ENCODE results near the gene CDH8.

Gene CDH8, protein sequence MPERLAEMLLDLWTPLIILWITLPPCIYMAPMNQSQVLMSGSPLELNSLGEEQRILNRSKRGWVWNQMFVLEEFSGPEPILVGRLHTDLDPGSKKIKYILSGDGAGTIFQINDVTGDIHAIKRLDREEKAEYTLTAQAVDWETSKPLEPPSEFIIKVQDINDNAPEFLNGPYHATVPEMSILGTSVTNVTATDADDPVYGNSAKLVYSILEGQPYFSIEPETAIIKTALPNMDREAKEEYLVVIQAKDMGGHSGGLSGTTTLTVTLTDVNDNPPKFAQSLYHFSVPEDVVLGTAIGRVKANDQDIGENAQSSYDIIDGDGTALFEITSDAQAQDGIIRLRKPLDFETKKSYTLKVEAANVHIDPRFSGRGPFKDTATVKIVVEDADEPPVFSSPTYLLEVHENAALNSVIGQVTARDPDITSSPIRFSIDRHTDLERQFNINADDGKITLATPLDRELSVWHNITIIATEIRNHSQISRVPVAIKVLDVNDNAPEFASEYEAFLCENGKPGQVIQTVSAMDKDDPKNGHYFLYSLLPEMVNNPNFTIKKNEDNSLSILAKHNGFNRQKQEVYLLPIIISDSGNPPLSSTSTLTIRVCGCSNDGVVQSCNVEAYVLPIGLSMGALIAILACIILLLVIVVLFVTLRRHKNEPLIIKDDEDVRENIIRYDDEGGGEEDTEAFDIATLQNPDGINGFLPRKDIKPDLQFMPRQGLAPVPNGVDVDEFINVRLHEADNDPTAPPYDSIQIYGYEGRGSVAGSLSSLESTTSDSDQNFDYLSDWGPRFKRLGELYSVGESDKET

DNA sequence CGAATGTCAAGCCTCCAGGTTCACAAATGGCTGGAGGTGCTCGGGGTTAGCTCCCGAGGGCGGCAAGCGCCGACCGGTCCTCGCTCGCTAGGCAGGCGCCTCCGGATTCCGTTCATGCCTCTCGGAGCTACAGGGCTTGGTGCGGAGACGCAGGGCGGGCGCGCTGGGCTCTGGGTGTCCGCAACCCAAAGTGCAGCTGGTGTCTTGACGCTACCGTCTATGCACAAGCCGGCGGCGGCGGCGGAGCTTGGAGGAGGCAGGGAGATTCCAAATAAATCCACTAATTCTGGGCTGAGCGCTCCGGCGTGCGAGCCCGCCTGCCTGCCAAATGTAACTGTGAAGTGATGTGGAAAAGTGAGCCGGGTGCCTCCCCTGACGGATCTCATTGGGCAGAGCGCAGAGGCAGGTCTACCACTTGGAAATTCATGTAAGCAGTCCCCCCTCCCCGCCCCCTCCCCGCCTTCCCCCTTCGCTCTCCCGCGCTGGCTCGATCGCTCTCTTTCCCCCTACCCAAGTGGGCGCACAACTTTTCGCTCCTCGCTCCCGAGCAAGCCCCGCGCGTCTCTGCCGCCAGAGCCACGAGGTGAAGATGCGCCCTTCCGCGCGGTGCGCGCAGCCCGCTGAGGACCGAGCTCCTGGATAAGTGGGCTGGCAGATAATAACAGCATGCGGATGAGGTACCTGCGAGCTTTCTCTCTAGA, at the start of gene CDH8:
CDH8 (minus strand) TSS at position 338 of the 701 bp plus-strand sequence. CDS start 15,035 bp downstream, outside the sequence.
- Mint-ChIP-seq H3K4me1 (ENCODE audit: low read depth) (no peaks in the 10 kb centered on the region), H3K4me3 (no peak within 1 kb of the TSS), H3K27me3 (peaks cover 30% of the 10 kb centered on the region), H3K27ac (no peak within 1 kb of the TSS), H3K36me3 (ENCODE audit: low read depth) (no peaks in the 10 kb centered on the region), H3K9me3 (no peaks in the 10 kb centered on the region)

DNA sequence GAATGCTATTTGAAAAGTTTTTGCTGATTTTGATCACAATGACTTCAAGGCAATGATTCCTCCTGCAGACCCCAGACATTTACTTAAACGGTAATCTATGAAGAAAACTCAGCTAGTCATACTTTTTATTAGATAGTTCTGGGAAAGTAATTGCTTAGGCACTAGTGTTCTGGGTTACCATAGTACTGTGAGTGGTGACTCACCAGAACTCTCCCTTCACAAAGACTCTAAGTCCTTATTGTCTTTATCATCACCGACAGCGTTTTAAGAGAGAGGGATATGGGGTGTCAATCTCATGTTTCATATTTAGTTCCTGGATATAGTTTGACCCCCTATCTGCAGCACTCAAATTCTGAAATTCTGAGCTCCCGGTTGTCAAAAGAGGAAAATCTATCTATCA, 43.0 kb upstream of the CDH8 start:
- H3K4me1 Mint-ChIP-seq (ENCODE audit: low read depth) = no peaks in the 10 kb centered on the region
- peaks cover 12% of the 10 kb centered on the region for H3K9me3 Mint-ChIP-seq
- no peaks in the 10 kb centered on the region for H3K27me3 Mint-ChIP-seq
- no peak overlapping the region for H3K27ac Mint-ChIP-seq
- H3K4me3 Mint-ChIP-seq = no peak overlapping the region
- H3K36me3 Mint-ChIP-seq (ENCODE audit: low read depth) = no peaks in the 10 kb centered on the region

DNA sequence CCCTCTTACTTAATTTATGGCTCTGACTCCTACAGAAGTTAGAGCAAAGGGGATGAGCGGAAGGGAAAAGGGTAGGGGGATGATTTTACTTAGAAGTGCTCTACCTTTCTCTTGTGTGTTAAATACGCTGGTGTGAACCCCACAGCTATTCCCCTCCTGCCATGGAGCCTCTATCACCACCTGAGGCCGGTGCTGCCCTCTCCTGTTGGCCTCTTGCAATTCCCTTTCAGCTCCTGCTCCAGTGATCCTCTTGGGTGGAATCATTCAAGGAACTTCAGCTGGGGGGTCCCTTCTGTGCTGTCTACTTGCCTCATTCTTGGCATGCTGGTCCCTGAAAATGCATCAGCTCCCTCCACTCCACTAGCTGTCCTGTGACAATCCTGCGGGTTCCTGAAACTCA, 41.8 kb upstream of the CDH8 start:
- no peaks in the 10 kb centered on the region for H3K4me1 Mint-ChIP-seq (ENCODE audit: low read depth)
- H3K4me3 Mint-ChIP-seq = no peak overlapping the region
- no peaks in the 10 kb centered on the region for H3K27me3 Mint-ChIP-seq
- no peak overlapping the region for H3K27ac Mint-ChIP-seq
- peaks cover 16% of the 10 kb centered on the region for H3K9me3 Mint-ChIP-seq
- H3K36me3 Mint-ChIP-seq (ENCODE audit: low read depth) = no peaks in the 10 kb centered on the region

DNA sequence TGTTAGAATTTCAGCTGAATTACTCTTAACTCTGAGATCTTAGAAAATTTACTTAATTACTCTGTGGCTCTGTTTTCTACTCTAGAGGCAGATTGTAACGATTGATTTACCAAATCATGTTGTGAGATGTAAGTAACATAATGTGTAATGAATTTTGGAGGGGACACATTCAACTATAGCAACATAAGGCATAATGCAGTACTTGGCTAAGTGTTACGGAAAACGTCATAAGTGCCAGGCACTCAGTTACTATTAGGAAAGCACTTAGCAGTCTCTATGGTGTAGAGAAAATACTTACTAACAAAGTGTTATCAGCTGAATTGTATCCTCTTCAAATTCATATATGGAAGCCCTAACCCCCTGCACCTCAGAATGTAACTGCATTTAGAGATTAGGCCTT, 40.6 kb upstream of the CDH8 start:
- peaks cover 13% of the 10 kb centered on the region for H3K9me3 Mint-ChIP-seq
- no peaks in the 10 kb centered on the region for H3K27me3 Mint-ChIP-seq
- no peak overlapping the region for H3K4me3 Mint-ChIP-seq
- H3K27ac Mint-ChIP-seq = no peak overlapping the region
- H3K36me3 Mint-ChIP-seq (ENCODE audit: low read depth) = no peaks in the 10 kb centered on the region
- H3K4me1 Mint-ChIP-seq (ENCODE audit: low read depth) = no peaks in the 10 kb centered on the region

DNA sequence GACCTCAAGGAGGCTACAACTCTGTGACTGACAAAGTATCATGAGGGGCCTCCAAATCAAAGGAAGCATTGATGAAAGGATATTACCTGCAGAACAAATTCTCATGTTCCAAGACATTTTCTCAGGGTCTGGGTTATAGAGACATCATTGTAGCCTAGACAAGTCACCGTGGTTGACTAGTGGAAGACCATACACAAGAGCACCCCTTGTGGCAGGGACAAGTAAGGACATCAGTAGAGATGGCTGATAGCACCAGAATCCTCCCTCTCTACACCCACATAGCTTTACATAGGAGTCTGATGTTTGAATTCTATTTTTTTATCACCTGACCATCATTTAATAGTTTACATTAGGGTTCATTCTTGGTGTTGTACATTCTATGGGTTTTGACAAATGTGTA, 32.5 kb upstream of the CDH8 start:
- peaks cover 12% of the 10 kb centered on the region for H3K9me3 Mint-ChIP-seq
- H3K27me3 Mint-ChIP-seq = no peaks in the 10 kb centered on the region
- no peaks in the 10 kb centered on the region for H3K36me3 Mint-ChIP-seq (ENCODE audit: low read depth)
- H3K27ac Mint-ChIP-seq = no peak overlapping the region
- no peak overlapping the region for H3K4me3 Mint-ChIP-seq
- H3K4me1 Mint-ChIP-seq (ENCODE audit: low read depth) = no peaks in the 10 kb centered on the region

DNA sequence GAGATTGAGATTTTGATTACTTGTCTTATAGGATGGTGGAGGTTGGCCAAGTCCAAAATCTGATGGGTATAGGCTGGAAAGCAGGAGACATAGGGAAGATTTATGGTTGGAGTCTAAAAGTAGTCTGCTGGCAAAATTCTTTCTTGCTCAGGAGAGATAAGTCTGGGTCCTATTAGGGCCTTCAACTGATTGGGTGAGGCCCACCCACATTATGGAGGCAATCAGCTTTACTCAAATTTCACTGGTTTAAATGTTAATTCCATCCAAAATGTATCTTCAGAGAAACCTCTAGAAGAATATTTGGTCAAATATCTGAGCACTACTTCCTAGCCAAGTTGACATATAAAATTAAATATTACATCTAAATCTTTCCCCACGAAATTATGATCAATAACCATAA, 31.7 kb upstream of the CDH8 start:
- Mint-ChIP-seq H3K9me3 (peaks cover 18% of the 10 kb centered on the region), H3K4me1 (ENCODE audit: low read depth) (no peaks in the 10 kb centered on the region), H3K27me3 (no peaks in the 10 kb centered on the region), H3K4me3 (no peak overlapping the region), H3K36me3 (ENCODE audit: low read depth) (no peaks in the 10 kb centered on the region), H3K27ac (no peak overlapping the region)

DNA sequence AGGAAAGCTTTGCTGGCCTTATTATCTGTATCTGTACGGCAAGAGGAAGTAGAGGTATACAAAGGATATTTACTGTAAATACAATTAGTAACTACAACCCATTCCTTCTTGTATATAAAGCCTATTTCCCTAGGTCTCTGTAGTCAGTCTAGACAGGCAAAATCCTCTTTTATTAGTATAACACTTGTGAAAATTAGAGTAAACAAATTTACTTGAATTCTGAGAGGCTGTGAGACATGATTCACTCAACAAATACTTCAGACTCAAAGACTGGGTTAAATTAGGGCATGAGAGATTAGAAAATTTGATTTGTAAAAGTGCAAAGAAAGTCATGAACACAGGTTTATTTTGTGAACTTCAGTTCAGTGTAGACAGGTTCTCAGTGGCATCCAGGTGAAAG, 30.9 kb upstream of the CDH8 start:
- Mint-ChIP-seq H3K9me3 (peaks cover 18% of the 10 kb centered on the region), H3K4me3 (no peak overlapping the region), H3K27ac (no peak overlapping the region), H3K27me3 (no peaks in the 10 kb centered on the region), H3K36me3 (ENCODE audit: low read depth) (no peaks in the 10 kb centered on the region), H3K4me1 (ENCODE audit: low read depth) (no peaks in the 10 kb centered on the region)

DNA sequence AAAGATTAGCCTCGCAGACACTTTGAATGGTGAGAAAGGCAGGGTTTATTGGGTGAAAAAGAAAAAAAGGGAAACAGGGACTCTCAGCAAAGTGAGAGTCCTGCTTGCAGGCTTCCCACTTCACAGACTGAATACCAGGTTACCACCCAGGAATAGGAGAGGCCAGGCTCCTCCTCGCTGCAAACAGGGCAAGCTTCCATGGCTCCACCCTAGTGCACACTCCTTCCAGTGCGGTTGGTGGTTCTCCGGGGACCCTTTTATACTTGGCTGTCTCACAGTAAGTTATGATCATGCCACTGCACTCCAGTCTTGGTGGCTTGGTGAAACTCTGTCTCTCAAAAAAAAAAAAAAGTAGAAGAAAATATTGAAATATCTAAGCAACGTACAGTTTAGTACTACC, 30.5 kb upstream of the CDH8 start:
- Mint-ChIP-seq H3K27me3 (no peaks in the 10 kb centered on the region), H3K36me3 (ENCODE audit: low read depth) (no peaks in the 10 kb centered on the region), H3K4me1 (ENCODE audit: low read depth) (no peaks in the 10 kb centered on the region), H3K9me3 (peaks cover 18% of the 10 kb centered on the region), H3K4me3 (no peak overlapping the region), H3K27ac (no peak overlapping the region)

DNA sequence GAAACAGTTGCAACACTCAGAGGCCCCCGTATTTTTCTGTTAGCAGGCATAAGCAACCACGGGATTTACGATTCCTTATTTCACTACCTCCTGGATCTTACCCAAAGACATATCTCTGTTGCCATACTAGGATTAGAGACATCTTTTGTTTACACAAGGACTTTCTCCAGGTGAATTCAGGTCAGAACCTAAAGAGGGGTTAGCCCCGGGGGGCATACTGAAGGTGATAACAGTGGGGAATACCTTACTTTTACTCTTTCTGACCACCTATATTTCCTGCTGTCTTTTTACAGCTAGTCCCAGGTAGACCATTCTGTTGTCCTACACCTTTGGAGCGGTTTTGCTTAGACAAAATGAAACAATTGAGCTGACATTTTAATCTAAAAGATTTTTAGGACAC, 27.9 kb upstream of the CDH8 start:
- Mint-ChIP-seq H3K27ac (no peak overlapping the region), H3K27me3 (no peaks in the 10 kb centered on the region), H3K4me1 (ENCODE audit: low read depth) (no peaks in the 10 kb centered on the region), H3K4me3 (no peak overlapping the region), H3K9me3 (peaks cover 19% of the 10 kb centered on the region), H3K36me3 (ENCODE audit: low read depth) (no peaks in the 10 kb centered on the region)

DNA sequence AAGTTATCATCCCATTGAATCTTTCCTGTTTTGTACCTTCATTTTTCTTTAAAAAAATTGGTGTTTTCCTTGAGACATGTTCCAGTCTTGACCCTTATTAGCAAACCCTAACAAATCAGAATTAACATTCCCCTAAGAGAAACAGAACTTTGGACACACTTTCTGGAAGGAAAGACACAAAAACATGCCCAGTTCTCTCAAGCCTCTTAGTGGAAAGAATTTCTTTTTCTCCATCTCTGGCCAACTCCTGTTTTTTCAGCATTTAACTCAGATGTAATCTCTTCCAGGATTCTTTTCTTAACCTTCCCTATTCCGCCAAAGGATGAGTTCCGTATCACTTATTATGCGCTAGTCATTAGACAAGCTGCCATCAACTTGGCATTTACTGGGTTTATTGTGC, 23.9 kb upstream of the CDH8 start:
- Mint-ChIP-seq H3K9me3 (peaks cover 23% of the 10 kb centered on the region), H3K27me3 (no peaks in the 10 kb centered on the region), H3K4me1 (ENCODE audit: low read depth) (no peaks in the 10 kb centered on the region), H3K4me3 (no peak overlapping the region), H3K27ac (no peak overlapping the region), H3K36me3 (ENCODE audit: low read depth) (no peaks in the 10 kb centered on the region)

DNA sequence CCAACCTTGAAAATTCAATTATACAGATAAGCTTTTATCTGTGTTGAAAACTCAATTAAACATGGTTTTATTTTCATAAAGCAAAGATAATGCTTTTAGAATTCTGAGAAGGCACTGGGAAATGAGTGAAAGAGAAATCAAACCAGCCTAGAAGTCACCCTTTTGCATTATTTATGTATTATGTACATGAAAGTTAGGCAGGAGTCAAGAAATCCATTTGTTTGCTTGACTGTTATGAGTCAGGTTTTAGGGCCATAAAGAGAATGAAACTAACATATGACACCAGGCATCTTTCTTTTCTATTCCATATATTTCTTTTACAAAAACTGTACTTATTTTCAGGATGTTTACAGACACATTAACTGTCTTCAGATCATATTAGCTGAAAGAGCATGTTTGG, 23.3 kb upstream of the CDH8 start:
- Mint-ChIP-seq H3K27me3 (no peaks in the 10 kb centered on the region), H3K4me3 (no peak overlapping the region), H3K27ac (no peak overlapping the region), H3K4me1 (ENCODE audit: low read depth) (no peaks in the 10 kb centered on the region), H3K9me3 (peaks cover 23% of the 10 kb centered on the region), H3K36me3 (ENCODE audit: low read depth) (no peaks in the 10 kb centered on the region)

DNA sequence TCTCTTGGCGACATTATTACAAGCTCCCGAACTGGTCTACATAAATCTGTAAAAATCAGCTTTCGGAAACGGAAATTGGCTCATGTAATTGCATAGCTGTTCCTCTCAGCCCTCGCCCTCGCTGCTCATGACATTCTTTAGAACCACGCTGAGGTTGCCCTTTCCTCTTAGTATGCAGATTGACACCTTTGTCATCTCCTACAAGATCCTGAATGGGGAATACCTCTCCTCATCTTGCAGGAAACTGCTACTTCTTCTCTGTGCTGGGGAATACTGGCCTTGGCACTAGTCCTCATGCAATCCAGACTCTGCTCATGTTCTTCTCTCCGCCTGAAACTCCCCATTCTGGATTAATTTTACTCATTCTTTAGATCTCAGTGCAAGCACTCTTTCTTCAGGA, 22.2 kb upstream of the CDH8 start:
- no peak overlapping the region for H3K4me3 Mint-ChIP-seq
- no peak overlapping the region for H3K27ac Mint-ChIP-seq

DNA sequence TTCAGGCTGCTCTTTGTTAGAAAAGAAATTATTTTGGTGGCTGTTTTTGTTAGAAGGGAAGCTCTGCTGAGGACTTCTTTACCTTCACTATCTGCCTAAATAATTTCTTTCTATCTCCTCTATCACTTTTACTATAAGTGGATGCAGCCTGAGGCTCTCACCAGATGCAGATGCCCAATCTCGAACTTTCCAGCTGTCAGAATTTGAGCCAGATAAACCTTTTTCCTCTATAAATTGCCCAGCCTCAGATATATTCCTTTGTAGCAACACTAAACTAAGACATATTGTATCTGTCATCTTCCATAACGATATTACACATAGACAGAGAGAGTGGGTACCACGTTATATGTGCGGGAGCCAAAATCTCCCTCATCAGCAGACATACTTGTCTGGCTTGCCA, 15.7 kb upstream of the CDH8 start:
- H3K27me3 Mint-ChIP-seq = no peaks in the 10 kb centered on the region
- H3K4me3 Mint-ChIP-seq = no peak overlapping the region
- H3K9me3 Mint-ChIP-seq = peaks cover 8% of the 10 kb centered on the region
- no peaks in the 10 kb centered on the region for H3K4me1 Mint-ChIP-seq (ENCODE audit: low read depth)
- H3K36me3 Mint-ChIP-seq (ENCODE audit: low read depth) = no peaks in the 10 kb centered on the region
- no peak overlapping the region for H3K27ac Mint-ChIP-seq

More for the DNA sequence above, 22.2 kb upstream of the CDH8 start:
- Mint-ChIP-seq H3K36me3 (ENCODE audit: low read depth) (no peaks in the 10 kb centered on the region), H3K4me1 (ENCODE audit: low read depth) (no peaks in the 10 kb centered on the region), H3K9me3 (peaks cover 17% of the 10 kb centered on the region), H3K27me3 (no peaks in the 10 kb centered on the region)

DNA sequence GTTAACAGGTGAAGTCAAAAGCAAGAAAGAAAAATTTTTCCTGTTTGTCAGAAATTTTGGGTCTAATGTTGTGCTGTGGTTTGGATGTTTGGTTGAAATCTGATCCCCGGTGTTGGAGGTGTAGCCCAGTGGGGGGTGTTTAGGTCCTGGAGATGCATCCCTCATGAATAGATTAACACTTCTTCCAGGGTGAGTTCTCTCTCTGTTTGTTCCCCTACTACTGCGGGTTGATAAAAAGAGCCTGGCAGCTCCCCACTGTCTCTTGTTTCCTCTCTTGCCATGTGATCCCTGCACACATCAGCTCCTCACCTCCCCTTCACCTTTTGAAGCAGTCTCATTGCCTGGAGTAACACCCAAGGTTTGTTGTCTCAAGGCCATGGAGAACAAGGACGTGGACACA, 14.6 kb upstream of the CDH8 start:
- Mint-ChIP-seq H3K4me1 (ENCODE audit: low read depth) (no peaks in the 10 kb centered on the region), H3K9me3 (peaks cover 8% of the 10 kb centered on the region), H3K27me3 (no peaks in the 10 kb centered on the region), H3K4me3 (no peak overlapping the region), H3K27ac (no peak overlapping the region), H3K36me3 (ENCODE audit: low read depth) (no peaks in the 10 kb centered on the region)

DNA sequence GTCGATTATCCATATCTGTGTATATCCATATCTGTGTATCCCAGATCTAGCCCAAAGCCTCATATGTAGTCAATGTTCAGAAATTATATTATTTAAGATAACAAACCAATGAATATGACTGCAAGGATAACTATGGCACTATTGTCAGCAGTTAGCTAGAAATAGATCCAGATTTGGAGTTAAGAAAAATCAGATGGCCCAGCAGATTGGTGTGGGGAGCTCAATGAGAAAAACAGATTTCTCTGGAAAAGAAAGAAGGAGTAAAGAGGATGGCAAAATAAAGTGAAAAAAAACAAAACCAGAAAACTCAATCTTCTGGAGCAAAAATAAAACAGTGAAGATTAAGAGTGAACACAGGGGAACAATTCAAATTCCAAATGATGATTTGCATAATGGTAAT, 10.6 kb upstream of the CDH8 start:
- H3K36me3 Mint-ChIP-seq (ENCODE audit: low read depth) = no peaks in the 10 kb centered on the region

More for the DNA sequence above, 10.6 kb upstream of the CDH8 start:
- H3K4me1 Mint-ChIP-seq (ENCODE audit: low read depth) = no peaks in the 10 kb centered on the region
- no peaks in the 10 kb centered on the region for H3K27me3 Mint-ChIP-seq
- H3K27ac Mint-ChIP-seq = no peak overlapping the region
- H3K4me3 Mint-ChIP-seq = no peak overlapping the region
- peaks cover 7% of the 10 kb centered on the region for H3K9me3 Mint-ChIP-seq

All from stimulated activated naive CD8-positive, alpha-beta T cell treated with anti-CD3 and anti-CD28 coated beads, Interleukin-15, Interleukin-2, amounts not matched to agents 100 ng/mL and 50 ng/mL, for 24 hours (primary cell).